ENCODE results near the gene MPP2.
"Not testable (repeated sequence)": the region's sequence is repeated elsewhere in the genome, so short reads cannot be mapped to it uniquely, and the experiment has no call there.

Gene MPP2

GRCh38 chr17:43874293-43874692, 33.0 kb downstream of the MPP2 start:
- no peak for DNase-seq (ENCODE audit: low read depth)

GRCh38 chr17:43873815-43874214, 33.5 kb downstream of the MPP2 start:
- no peak for DNase-seq (ENCODE audit: low read depth)

GRCh38 chr17:43873091-43873490, 34.2 kb downstream of the MPP2 start:
- DNase-seq (ENCODE audit: low read depth) = no peak

GRCh38 chr17:43871946-43872690, 35.2 kb downstream of the MPP2 start:
- DNase-seq (ENCODE audit: low read depth) = no peak

- DNase-seq (ENCODE audit: low read depth) = not testable (repeated sequence)
Observed at GRCh38 chr17:43869031-43869430, 38.3 kb downstream of the MPP2 start.

- DNase-seq (ENCODE audit: low read depth) = no peak
Observed at GRCh38 chr17:43868226-43868994, 38.9 kb downstream of the MPP2 start.

GRCh38 chr17:43864161-43864984, 43.0 kb downstream of the MPP2 start:
- DNase-seq (ENCODE audit: low read depth) = no peak

GRCh38 chr17:43861960-43862359, 45.4 kb downstream of the MPP2 start:
- no peak for DNase-seq (ENCODE audit: low read depth)

GRCh38 chr17:43860927-43861622, 46.3 kb downstream of the MPP2 start:
- DNase-seq (ENCODE audit: low read depth) = no peak

- DNase-seq (ENCODE audit: low read depth) = no peak
Observed at GRCh38 chr17:43860077-43860725, 47.1 kb downstream of the MPP2 start.

- DNase-seq (ENCODE audit: low read depth) = no peak
Observed at GRCh38 chr17:43857957-43858600, 49.3 kb downstream of the MPP2 start.

- DNase-seq (ENCODE audit: low read depth) = no peak
Observed at GRCh38 chr17:43857141-43857540, 50.2 kb downstream of the MPP2 start.

- DNase-seq (ENCODE audit: low read depth) = no peak
Observed at GRCh38 chr17:43856141-43856540, 51.2 kb downstream of the MPP2 start.

- DNase-seq (ENCODE audit: low read depth) = no peak
Observed at GRCh38 chr17:43855061-43855460, 52.3 kb downstream of the MPP2 start.

GRCh38 chr17:43854498-43854897, 52.8 kb downstream of the MPP2 start:
- no peak for DNase-seq (ENCODE audit: low read depth)

GRCh38 chr17:43853546-43853945, 53.8 kb downstream of the MPP2 start:
- no peak for DNase-seq (ENCODE audit: low read depth)

GRCh38 chr17:43852571-43852970, 54.8 kb downstream of the MPP2 start:
- DNase-seq (ENCODE audit: low read depth) = no peak

GRCh38 chr17:43849116-43849515, 58.2 kb downstream of the MPP2 start:
- no peak for DNase-seq (ENCODE audit: low read depth)

- no peak for DNase-seq (ENCODE audit: low read depth)
Observed at GRCh38 chr17:43848601-43849000, 58.7 kb downstream of the MPP2 start.

GRCh38 chr17:43846963-43847371, 60.4 kb downstream of the MPP2 start, which contains the start of gene CD300LG:
TSS of gene CD300LG (plus strand) at chr17:43847176. CDS start at chr17:43847217, 41 bp downstream.
- DNase-seq (ENCODE audit: low read depth) = no peak

- peak; percentile 42 for DNase-seq (ENCODE audit: low read depth)
Observed at GRCh38 chr17:43846221-43846712, 61.1 kb downstream of the MPP2 start.

All from CMK (cell line).